ENCODE data around the gene SPEF1.
"Not testable (repeated sequence)": the region's sequence is repeated elsewhere in the genome, so short reads cannot be mapped to it uniquely, and the experiment has no call there.

SPEF1 gene

GRCh38 chr20:3811467-3812258, 30.4 kb upstream of the SPEF1 start:
- peak; percentile 97 for DNase-seq (ENCODE audit: low spot score)

- no peak for DNase-seq (ENCODE audit: low spot score)
Measured at GRCh38 chr20:3808544-3808943, 27.3 kb upstream of the SPEF1 start.

- no peak for DNase-seq (ENCODE audit: low spot score)
Measured at GRCh38 chr20:3804781-3805180, 23.5 kb upstream of the SPEF1 start.

GRCh38 chr20:3804254-3804751, 23.1 kb upstream of the SPEF1 start:
- no peak for DNase-seq (ENCODE audit: low spot score)

GRCh38 chr20:3803854-3804253, 22.6 kb upstream of the SPEF1 start:
- no peak for DNase-seq (ENCODE audit: low spot score)

- no peak for DNase-seq (ENCODE audit: low spot score)
Measured at GRCh38 chr20:3803289-3803688, 22.0 kb upstream of the SPEF1 start.

- no peak for DNase-seq (ENCODE audit: low spot score)
Measured at GRCh38 chr20:3802524-3803239, 21.4 kb upstream of the SPEF1 start.

GRCh38 chr20:3801846-3802245, 20.6 kb upstream of the SPEF1 start:
- DNase-seq (ENCODE audit: low spot score) = no peak

GRCh38 chr20:3801299-3801698, 20.1 kb upstream of the SPEF1 start:
- DNase-seq (ENCODE audit: low spot score) = no peak

- no peak for DNase-seq (ENCODE audit: low spot score)
Measured at GRCh38 chr20:3800878-3801260, 19.6 kb upstream of the SPEF1 start.

GRCh38 chr20:3800256-3800877, 19.1 kb upstream of the SPEF1 start:
- DNase-seq (ENCODE audit: low spot score) = no peak

- no peak for DNase-seq (ENCODE audit: low spot score)
Measured at GRCh38 chr20:3798908-3799248, 17.6 kb upstream of the SPEF1 start.

GRCh38 chr20:3798373-3798768, 17.1 kb upstream of the SPEF1 start:
- DNase-seq (ENCODE audit: low spot score) = no peak

GRCh38 chr20:3797592-3798372, 16.5 kb upstream of the SPEF1 start:
- peak; percentile 69 for DNase-seq (ENCODE audit: low spot score)

- DNase-seq (ENCODE audit: low spot score) = no peak
Measured at GRCh38 chr20:3797226-3797545, 15.9 kb upstream of the SPEF1 start.

- DNase-seq (ENCODE audit: low spot score) = no peak
Measured at GRCh38 chr20:3796477-3797225, 15.4 kb upstream of the SPEF1 start.

GRCh38 chr20:3795511-3796468, 14.5 kb upstream of the SPEF1 start, which contains the start of gene CDC25B:
Gene CDC25B (plus strand): TSS chr20:3796310. CDS start chr20:3796532, 222 bp downstream.
- DNase-seq (ENCODE audit: low spot score) = peak; percentile 87

- no peak for DNase-seq (ENCODE audit: low spot score)
Measured at GRCh38 chr20:3794701-3795420, 13.6 kb upstream of the SPEF1 start.

- not testable (repeated sequence) for DNase-seq (ENCODE audit: low spot score)
Measured at GRCh38 chr20:3794168-3794567, 12.9 kb upstream of the SPEF1 start.

- not testable (repeated sequence) for DNase-seq (ENCODE audit: low spot score)
Measured at GRCh38 chr20:3789201-3789600, 8.0 kb upstream of the SPEF1 start.
